ENCODE data around the gene HK3.

GRCh38 chr5:176908675-176909368 lies 9.7 kb upstream of the HK3 start:
- TF ChIP-seq, protein P1, sequence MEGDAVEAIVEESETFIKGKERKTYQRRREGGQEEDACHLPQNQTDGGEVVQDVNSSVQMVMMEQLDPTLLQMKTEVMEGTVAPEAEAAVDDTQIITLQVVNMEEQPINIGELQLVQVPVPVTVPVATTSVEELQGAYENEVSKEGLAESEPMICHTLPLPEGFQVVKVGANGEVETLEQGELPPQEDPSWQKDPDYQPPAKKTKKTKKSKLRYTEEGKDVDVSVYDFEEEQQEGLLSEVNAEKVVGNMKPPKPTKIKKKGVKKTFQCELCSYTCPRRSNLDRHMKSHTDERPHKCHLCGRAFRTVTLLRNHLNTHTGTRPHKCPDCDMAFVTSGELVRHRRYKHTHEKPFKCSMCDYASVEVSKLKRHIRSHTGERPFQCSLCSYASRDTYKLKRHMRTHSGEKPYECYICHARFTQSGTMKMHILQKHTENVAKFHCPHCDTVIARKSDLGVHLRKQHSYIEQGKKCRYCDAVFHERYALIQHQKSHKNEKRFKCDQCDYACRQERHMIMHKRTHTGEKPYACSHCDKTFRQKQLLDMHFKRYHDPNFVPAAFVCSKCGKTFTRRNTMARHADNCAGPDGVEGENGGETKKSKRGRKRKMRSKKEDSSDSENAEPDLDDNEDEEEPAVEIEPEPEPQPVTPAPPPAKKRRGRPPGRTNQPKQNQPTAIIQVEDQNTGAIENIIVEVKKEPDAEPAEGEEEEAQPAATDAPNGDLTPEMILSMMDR (IDR thresholded peaks at IDR 0.05; ENCODE audit: borderline replicate concordance, extremely low read depth, low read length, poor library complexity, severe bottlenecking): no peak
- TF ChIP-seq EZH2 (IDR thresholded peaks at IDR 0.05; ENCODE audit: borderline replicate concordance, low read depth, low read length, severe bottlenecking): no peak

All from DND-41 (cell line).